ENCODE results near the gene CACNA1C.

GRCh38 chr12:2266666-2267620 lies 214.2 kb downstream of the CACNA1C start:
- TF ChIP-seq CTCF (IDR thresholded peaks at IDR 0.05) (no peak), EP300 (IDR thresholded peaks at IDR 0.05) (no peak), POLR2A (IDR thresholded peaks at IDR 0.05) (no peak), POLR2AphosphoS5 (IDR thresholded peaks at IDR 0.05) (no peak)

All from upper lobe of left lung (tissue), 4 donors.